ENCODE results near the gene ALG5.

Gene ALG5, protein sequence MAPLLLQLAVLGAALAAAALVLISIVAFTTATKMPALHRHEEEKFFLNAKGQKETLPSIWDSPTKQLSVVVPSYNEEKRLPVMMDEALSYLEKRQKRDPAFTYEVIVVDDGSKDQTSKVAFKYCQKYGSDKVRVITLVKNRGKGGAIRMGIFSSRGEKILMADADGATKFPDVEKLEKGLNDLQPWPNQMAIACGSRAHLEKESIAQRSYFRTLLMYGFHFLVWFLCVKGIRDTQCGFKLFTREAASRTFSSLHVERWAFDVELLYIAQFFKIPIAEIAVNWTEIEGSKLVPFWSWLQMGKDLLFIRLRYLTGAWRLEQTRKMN

GRCh38 chr13:36999054-36999714, at the start of gene ALG5:
TSS of gene ALG5 (minus strand) at chr13:36999340. CDS start at chr13:36999300, 40 bp downstream.
- peak within 1 kb of the TSS; percentile 100 for H3K4me3 ChIP-seq (ENCODE audit: low read depth, low read length)
- peak; percentile 68 for DNase-seq (ENCODE audit: low read depth)

GRCh38 chr13:37047846-37048245, 48.7 kb upstream of the ALG5 start:
- H3K4me3 ChIP-seq (ENCODE audit: low read depth, low read length): no peak overlapping the region
- no peak for DNase-seq (ENCODE audit: low read depth)

DNA sequence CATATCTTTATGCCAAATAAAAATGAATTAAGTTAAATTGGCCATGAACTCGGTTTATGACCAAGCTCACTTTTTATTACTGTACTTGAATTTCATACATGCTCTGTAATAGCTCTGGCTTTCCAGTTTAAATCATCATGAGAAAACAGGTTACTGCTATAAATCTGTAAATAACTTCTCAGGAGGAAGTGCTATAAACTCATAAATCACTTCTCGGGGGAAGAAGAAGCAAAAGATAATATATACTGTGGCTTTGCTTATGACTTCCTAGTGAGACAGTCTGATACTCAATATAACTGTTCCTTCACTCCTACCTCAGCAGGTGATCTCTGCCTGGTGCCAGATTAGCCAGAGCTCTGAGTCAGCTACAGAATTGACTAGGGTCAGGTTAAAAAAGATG, 47.9 kb upstream of the ALG5 start:
- no peak overlapping the region for H3K4me3 ChIP-seq (ENCODE audit: low read depth, low read length)
- no peak for DNase-seq (ENCODE audit: low read depth)

GRCh38 chr13:37046062-37046461, 46.9 kb upstream of the ALG5 start:
- no peak for DNase-seq (ENCODE audit: low read depth)

DNA sequence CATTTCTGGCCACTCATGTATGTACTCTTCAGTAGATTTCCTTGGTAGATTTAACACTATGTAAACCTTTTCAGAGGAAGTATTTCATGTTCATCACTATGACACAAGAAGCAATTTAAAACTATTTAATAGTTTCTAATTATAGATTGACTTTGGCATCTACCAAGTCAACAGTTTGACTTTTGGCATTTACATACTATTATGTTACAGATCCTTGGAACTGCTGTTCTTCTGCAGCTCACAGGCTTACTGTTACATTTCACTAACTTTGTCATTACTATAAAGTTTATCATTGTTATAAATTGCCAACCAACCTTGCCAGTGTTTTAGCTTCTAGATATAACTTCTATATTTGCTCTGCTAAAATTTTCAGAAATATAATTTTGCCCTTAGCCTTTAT, 41.6 kb upstream of the ALG5 start:
- DNase-seq (ENCODE audit: low read depth): no peak
- no peak overlapping the region for H3K4me3 ChIP-seq (ENCODE audit: low read depth, low read length)

More at GRCh38 chr13:37046062-37046461, 46.9 kb upstream of the ALG5 start:
- no peak overlapping the region for H3K4me3 ChIP-seq (ENCODE audit: low read depth, low read length)

- no peak for DNase-seq (ENCODE audit: low read depth)
- H3K4me3 ChIP-seq (ENCODE audit: low read depth, low read length): no peak overlapping the region
Measured at GRCh38 chr13:37039896-37040295, 40.8 kb upstream of the ALG5 start.

- no peak overlapping the region for H3K4me3 ChIP-seq (ENCODE audit: low read depth, low read length)
- no peak for DNase-seq (ENCODE audit: low read depth)
Measured at GRCh38 chr13:37037241-37037640, 38.1 kb upstream of the ALG5 start.

- no peak for DNase-seq (ENCODE audit: low read depth)
- no peak overlapping the region for H3K4me3 ChIP-seq (ENCODE audit: low read depth, low read length)
Measured at GRCh38 chr13:37029617-37030016, 30.5 kb upstream of the ALG5 start.

- H3K4me3 ChIP-seq (ENCODE audit: low read depth, low read length): no peak overlapping the region
- no peak for DNase-seq (ENCODE audit: low read depth)
Measured at GRCh38 chr13:37027639-37028038, 28.5 kb upstream of the ALG5 start.

GRCh38 chr13:37026771-37027170, 27.6 kb upstream of the ALG5 start:
- H3K4me3 ChIP-seq (ENCODE audit: low read depth, low read length): no peak overlapping the region
- DNase-seq (ENCODE audit: low read depth): no peak

- DNase-seq (ENCODE audit: low read depth): peak; percentile 10
- H3K4me3 ChIP-seq (ENCODE audit: low read depth, low read length): no peak overlapping the region
Measured at GRCh38 chr13:37023871-37024270, 24.7 kb upstream of the ALG5 start.

GRCh38 chr13:37014609-37015008, 15.5 kb upstream of the ALG5 start:
- DNase-seq (ENCODE audit: low read depth): no peak
- no peak overlapping the region for H3K4me3 ChIP-seq (ENCODE audit: low read depth, low read length)

GRCh38 chr13:37011788-37012187, 12.6 kb upstream of the ALG5 start:
- DNase-seq (ENCODE audit: low read depth): no peak
- H3K4me3 ChIP-seq (ENCODE audit: low read depth, low read length): no peak overlapping the region

GRCh38 chr13:37011002-37011401, 11.9 kb upstream of the ALG5 start:
- H3K4me3 ChIP-seq (ENCODE audit: low read depth, low read length): no peak overlapping the region
- no peak for DNase-seq (ENCODE audit: low read depth)

DNA sequence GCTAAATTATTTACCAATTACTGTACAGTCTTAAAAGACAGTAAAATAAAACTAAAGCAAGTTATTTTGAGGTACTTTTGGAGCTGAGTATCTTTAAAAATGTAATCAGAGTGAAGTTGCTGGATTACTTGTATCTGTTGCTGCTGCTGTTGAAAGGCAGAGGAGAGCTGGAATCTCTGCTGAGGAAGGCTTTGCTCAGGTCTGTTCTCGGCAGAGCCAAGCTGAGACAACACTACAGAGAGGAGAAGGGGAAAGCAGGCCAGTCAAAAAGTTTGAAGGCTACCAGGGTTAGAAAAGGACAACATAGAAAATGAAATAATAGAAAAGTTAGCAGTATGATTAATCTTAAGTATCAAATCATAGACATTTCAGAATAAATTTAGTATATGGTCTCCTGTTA, 11.3 kb upstream of the ALG5 start:
- H3K4me3 ChIP-seq (ENCODE audit: low read depth, low read length): no peak overlapping the region
- DNase-seq (ENCODE audit: low read depth): no peak

GRCh38 chr13:37009692-37010091, 10.6 kb upstream of the ALG5 start:
- DNase-seq (ENCODE audit: low read depth): no peak
- H3K4me3 ChIP-seq (ENCODE audit: low read depth, low read length): no peak overlapping the region

DNA sequence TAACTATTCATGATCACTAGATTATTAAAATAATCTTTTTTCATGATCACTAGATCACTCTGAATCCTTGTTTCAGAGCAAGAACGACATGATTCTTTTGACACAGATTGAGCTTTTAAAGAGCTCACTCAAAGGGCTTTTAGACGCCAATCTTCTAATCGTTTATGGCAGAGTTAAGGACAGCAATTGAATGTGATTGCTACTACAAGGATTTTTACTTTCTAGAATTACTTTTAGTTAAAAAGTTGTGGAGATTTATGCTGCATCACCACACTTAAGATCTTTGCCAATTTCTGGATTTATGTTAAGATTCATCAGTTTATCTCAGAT, 2.7 kb upstream of the ALG5 start:
- no peak for DNase-seq (ENCODE audit: low read depth)
- peak overlapping the region; percentile 100 for H3K4me3 ChIP-seq (ENCODE audit: low read depth, low read length)

- DNase-seq (ENCODE audit: low read depth): no peak
- H3K4me3 ChIP-seq (ENCODE audit: low read depth, low read length): peak overlapping the region; percentile 100
Measured at GRCh38 chr13:36998624-36999041, 507 bp downstream of the ALG5 start.

- H3K4me3 ChIP-seq (ENCODE audit: low read depth, low read length): peak overlapping the region; percentile 100
- no peak for DNase-seq (ENCODE audit: low read depth)
Measured at GRCh38 chr13:36997716-36998427, 1.3 kb downstream of the ALG5 start.

DNA sequence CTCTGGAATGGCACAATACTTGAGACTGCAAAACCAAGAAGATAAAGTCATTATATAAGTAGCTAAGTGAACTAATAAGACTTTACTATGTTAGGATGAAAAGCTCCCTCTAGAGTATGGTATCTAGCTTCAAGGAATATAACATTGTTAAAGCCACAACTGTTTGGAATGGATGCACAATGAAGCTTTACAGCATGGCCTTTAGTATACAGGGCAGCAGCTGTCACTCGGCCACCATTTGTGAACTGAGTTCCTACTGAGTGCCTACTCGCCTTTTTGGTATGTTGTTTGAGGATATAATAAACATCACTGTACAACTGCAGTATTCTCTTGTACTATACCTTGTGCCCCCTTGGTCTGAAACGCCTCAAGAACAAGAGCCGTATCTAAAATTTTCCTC, 6.8 kb downstream of the ALG5 start:
- DNase-seq (ENCODE audit: low read depth): no peak

More for the DNA sequence above, 6.8 kb downstream of the ALG5 start:
- H3K4me3 ChIP-seq (ENCODE audit: low read depth, low read length): no peak overlapping the region
